ENCODE measurements around the gene TBCE.

Gene TBCE

DNA sequence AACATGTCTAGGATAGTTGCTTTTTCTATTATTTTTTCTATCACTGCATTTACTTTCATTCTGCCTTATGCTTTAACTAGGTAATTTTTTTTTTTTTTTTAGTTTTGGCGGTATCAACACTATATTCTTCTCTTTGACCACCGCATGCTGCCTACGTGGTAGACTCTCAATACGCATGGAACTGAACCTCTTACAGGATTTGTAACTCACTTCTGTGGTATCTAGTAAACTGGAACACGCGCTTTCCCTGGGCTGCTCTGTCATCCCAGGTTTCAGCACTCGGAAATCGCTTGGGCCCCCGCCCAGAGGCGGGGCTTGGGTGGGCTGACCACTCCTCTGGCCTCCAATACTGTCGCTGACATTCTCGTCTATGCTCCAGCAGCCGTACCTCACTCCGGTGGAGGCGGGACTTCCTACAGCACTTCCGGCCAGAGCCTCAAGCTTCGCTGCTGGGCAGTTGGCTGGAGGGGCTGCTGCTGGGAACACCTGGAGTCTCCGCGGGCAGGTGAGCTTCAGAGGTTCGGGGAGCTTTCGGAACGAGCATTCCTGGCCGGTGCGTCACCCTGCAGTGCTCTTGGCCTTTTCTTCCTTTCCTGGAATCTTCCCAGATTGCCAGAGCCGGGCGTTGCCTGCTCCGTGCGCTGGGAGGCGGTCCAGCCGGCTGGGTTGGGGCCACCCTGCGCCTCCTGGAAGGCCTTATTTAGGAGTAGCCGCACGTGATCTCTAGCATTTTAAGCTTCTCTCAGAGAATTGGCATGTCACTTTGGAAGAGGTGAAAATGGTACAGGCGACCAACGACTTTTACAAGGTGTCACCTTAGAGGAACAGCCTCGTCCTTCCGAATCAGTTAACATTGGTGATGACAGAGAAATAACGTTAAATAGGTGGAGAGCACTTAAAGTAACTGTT, at the start of gene TBCE:
TSS of gene TBCE (plus strand) at position 428 of the 909 bp plus-strand sequence. CDS start 12,623 bp downstream, outside the sequence.
- TF ChIP-seq, protein P1, sequence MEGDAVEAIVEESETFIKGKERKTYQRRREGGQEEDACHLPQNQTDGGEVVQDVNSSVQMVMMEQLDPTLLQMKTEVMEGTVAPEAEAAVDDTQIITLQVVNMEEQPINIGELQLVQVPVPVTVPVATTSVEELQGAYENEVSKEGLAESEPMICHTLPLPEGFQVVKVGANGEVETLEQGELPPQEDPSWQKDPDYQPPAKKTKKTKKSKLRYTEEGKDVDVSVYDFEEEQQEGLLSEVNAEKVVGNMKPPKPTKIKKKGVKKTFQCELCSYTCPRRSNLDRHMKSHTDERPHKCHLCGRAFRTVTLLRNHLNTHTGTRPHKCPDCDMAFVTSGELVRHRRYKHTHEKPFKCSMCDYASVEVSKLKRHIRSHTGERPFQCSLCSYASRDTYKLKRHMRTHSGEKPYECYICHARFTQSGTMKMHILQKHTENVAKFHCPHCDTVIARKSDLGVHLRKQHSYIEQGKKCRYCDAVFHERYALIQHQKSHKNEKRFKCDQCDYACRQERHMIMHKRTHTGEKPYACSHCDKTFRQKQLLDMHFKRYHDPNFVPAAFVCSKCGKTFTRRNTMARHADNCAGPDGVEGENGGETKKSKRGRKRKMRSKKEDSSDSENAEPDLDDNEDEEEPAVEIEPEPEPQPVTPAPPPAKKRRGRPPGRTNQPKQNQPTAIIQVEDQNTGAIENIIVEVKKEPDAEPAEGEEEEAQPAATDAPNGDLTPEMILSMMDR (IDR thresholded peaks at IDR 0.05) = no peak

DNA sequence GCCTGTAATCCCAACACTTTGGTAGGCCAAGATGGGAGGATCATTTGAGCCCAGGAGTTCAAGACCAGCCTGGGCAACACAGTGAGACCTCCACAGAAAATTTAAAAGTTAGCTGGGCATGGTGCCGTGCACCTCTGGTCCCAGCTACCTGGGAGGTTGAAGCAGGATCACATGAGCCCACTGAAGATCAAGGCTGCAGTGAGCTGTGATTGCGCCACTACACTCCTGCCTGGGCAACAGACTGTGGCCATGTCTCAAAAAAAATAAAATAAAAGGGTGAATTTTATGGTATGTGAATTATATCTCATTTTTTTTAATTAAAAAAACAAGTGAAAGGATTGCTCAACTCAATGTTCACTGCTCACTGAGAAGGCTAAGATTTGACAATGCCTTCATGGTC, 48.0 kb upstream of the TBCE start:
- TF ChIP-seq, protein P1 (IDR thresholded peaks at IDR 0.05) = no peak

GRCh38 chr1:235320521-235321179, 46.6 kb upstream of the TBCE start:
- TF ChIP-seq, protein P1 (IDR thresholded peaks at IDR 0.05) = no peak

DNA sequence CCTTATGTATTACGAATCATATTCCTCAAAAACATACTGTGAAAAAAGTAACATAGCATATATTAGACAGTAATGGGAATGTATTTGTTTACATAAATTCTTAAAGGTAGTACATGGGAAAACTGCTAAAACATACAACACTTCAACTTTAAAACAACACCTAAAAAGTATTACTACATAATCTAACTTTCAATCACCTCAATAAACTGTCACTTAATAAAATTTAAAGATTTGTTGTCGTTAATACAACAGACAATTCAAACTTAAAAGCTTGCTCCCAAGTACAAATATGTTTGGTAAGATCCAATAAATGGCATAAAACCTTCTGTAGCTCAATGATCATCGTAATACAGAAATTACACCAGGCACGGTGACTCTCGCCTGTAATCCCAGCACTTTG, 42.9 kb upstream of the TBCE start:
- TF ChIP-seq, protein P1 (IDR thresholded peaks at IDR 0.05) = no peak

GRCh38 chr1:235325139-235325538, 42.1 kb upstream of the TBCE start:
- TF ChIP-seq, protein P1 (IDR thresholded peaks at IDR 0.05) = no peak

DNA sequence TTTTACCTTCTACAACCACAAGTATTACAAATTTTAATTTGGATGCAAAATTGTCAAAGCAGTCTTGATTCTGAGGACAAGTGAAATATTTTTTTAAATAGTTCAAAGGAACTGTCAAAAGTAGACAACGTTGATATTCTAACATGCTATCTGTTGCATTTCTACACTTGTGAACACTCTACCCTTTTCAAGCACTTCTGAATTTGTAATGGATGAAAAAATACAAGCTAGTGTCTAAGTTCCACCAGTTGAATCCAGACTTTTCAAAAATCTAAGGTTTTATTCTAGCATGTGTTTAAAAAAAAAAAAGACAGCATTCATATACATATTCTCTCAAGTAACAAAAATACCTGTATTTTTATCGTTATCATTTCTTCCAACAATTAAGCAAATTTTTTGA, 41.4 kb upstream of the TBCE start:
- TF ChIP-seq, protein P1 (IDR thresholded peaks at IDR 0.05) = no peak

DNA sequence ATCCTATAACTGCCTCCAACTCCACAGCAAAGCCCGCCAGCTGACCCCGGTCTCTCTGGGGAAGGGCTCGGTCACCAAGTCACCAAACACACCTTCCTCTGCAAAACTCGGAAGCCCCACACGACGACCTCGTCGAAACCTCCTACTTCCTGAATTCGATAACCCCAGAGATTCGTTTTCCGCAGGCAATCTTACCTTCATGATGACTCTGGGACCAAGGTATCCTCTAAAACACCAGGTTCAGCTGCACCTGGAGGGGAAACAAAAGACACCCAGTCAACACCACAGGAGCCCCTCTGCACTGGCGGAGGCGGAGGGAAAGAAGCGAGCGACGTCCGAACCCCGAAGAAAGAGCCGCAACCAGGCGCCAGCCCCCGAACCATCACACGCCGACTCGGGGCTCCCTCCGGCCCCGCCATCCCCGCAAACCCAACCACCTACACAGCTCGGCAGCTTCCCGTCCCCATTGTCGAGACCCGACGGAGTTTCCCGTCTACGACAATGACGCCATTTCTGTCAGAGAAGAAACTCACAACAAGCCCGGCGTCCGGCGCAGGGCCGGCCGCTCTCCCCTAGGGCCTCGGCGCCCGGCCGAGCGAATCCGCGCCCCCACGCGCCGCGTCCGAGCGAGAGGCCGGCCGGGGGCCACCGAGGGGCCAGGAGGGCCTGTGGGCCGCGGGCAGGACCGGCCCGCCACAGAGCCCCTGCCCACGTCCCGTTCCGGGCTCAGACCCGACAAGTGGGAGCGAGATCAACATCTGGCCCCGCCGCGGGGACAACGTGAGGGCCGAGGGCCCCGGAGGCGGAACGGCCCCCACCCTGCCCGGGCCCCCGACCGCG, 40.3 kb upstream of the TBCE start:
- TF ChIP-seq, protein P1 (IDR thresholded peaks at IDR 0.05) = no peak
